Spleen (tissue), 11 donors: Measurements from ENCODE around the gene PLA2G6. TPM values are rescaled to one million over a fixed set of nuclear protein-coding genes. Genes with fewer than 3 reads are reported as not detected.

ENCODE experiments used
- DNase-seq: peaks from one replicate; pipeline ENCODE4 v3.0.0-alpha.2; 2020
- H3K27ac ChIP-seq, 8 donors: fragments of 200-600 bp; sonication (generic) in 7 of 8; 1 replicate in 4 of 8; 2 replicates in 4 of 8; pipeline versions ENCODE4 v1.5.0 to v1.8.0; 2016 to 2021; ENCODE audit warnings: inconsistent platforms in 4 of 8, mild to moderate bottlenecking in 4 of 8, moderate library complexity in 1 of 8
- H3K27me3 ChIP-seq, 7 donors: fragments of 200-600 bp; sonication (generic) in 6 of 7; replicated peaks in 1 of 7; 1 replicate in 4 of 7; 2 replicates in 3 of 7; pipeline versions ENCODE4 v1.5.0 to v1.8.0; 2016 to 2021; ENCODE audit warnings: inconsistent platforms in 3 of 7, mild to moderate bottlenecking in 1 of 7
- H3K36me3 ChIP-seq, 6 donors: fragments of 200-600 bp; sonication (generic) in 5 of 6; 1 replicate in 4 of 6; 2 replicates in 2 of 6; pipeline versions ENCODE4 v1.5.0 to v1.8.0; 2016 to 2021; ENCODE audit warnings: inconsistent platforms in 2 of 6
- H3K4me1 ChIP-seq, 6 donors: fragments of 200-600 bp; sonication (generic) in 5 of 6; 1 replicate in 3 of 6; 2 replicates in 3 of 6; pipeline versions ENCODE4 v1.5.0 to v1.8.0; 2016 to 2021; ENCODE audit warnings: inconsistent platforms in 3 of 6
- H3K4me3 ChIP-seq, 8 donors: fragments of 200-600 bp; sonication (generic) in 7 of 8; 1 replicate in 4 of 8; 2 replicates in 4 of 8; pipeline versions ENCODE4 v1.5.0 to v1.8.0; 2016 to 2021; ENCODE audit warnings: inconsistent platforms in 4 of 8, mild to moderate bottlenecking in 4 of 8, moderate library complexity in 2 of 8
- H3K9me3 ChIP-seq, 8 donors: fragments of 200-600 bp; sonication (generic) in 7 of 8; 1 replicate in 4 of 8; 2 replicates in 4 of 8; pipeline versions ENCODE4 v1.5.0 to v1.8.0; 2016 to 2021; ENCODE audit warnings: inconsistent platforms in 4 of 8
- CTCF ChIP-seq, 11 experiments: fragments of 200-600 bp in 7 of 11; fragments of 450-650 bp in 4 of 11; sonication (generic) in 4 of 11; IDR thresholded peaks in 8 of 11; conservative IDR thresholded peaks in 3 of 11; 1 replicate in 7 of 11; 2 replicates in 4 of 11; pipeline versions ENCODE4 v1.4.0 to v1.8.0; 2016 to 2021; ENCODE audit warnings: antibody characterized with exemption in 11 of 11, inconsistent platforms in 4 of 11, mild to moderate bottlenecking in 1 of 11
- POLR2A ChIP-seq, 3 donors: fragments of 450-650 bp; IDR thresholded peaks; one replicate each; pipeline ENCODE4 v1.5.1; 2017; ENCODE audit warnings: antibody characterized with exemption in 3 of 3, mild to moderate bottlenecking in 1 of 3
- POLR2AphosphoS5 ChIP-seq, 3 donors: sonication (generic); formaldehyde crosslinking; IDR thresholded peaks; one replicate each; pipeline ENCODE4 v1.5.1; 2017; ENCODE audit warnings: antibody characterized with exemption in 3 of 3
- WGBS, 5 donors: extraction: QIAGEN DNeasy Blood & Tissue Kit in 3 of 5; methylation state at CpG; one replicate each; pipeline versions ENCODE4 v1.1.5 to v1.1.7; 2013 to 2018; 5-methylcytosine and 5-hydroxymethylcytosine counted together
- intact Hi-C: fragments of 100-400 bp; cut with DNase I; formaldehyde crosslinking; loops from one replicate; pipeline ENCODE4 v1.15.0; 2023; ENCODE audit warnings: low total_unique reads
- polyA plus RNA-seq, 3 donors: library from polyadenylated mRNA; stranded (reverse); fragments of 200-250 nt; gene quantifications; one replicate each; pipeline ENCODE4 v1.2.1, GENCODE V29; 2013
- total RNA-seq, 7 donors: library from RNA; depleted of rRNA in 3 of 7; stranded (reverse); fragments of >200 nt in 3 of 7; fragmentation: NEBNext Ultra II Directional in 4 of 7; extraction: Animal tissue kit (Norgen Biotek cat#: 25700) in 4 of 7; gene quantifications; one replicate each; pipeline versions ENCODE4 v1.1.0 to v1.2.1, GENCODE V29; 2016 to 2021
- donor health status: healthy with polysubstance abuse.
- donor health status: DM: no; HTN: no; CAD: no; lungs with moderate emphysema.
- donor health status: DM: no; HTN: no; CAD: no.
- donor health status: Bipolar disorder and iron deficiency.
- donor health status: healthy.
- donor health status: DM: no; HTN: no; CAD: no.
- donor health status: DM: yes; HTN: yes; CAD: no.

Gene PLA2G6
- total and polyA plus RNA-seq, 10 donors: 18.1 to 60.9 (median 55.8) TPM

GRCh38 chr22:38097557-38098409, 83.8 kb downstream of the PLA2G6 start:
- TF ChIP-seq POLR2A (IDR thresholded peaks at IDR 0.05) (no peak), POLR2AphosphoS5 (IDR thresholded peaks at IDR 0.05) (no peak), CTCF (IDR thresholded peaks at IDR 0.05 in 8 of 11, conservative IDR thresholded peaks at IDR 0.05 in 3 of 11) (peak in 1 of 11 experiments; percentile 21)
- no peak for DNase-seq
- 59 to 81% (median 73%) methylated on average over 16 to 31 of the region's 32 CpGs for WGBS, 5 donors

GRCh38 chr22:38097058-38097457, 84.6 kb downstream of the PLA2G6 start:
- WGBS, 5 donors: 80 to 94% (median 91%) methylated on average over 15 of the region's 15 CpGs

More at GRCh38 chr22:38097557-38098409, 83.8 kb downstream of the PLA2G6 start:
- Histone ChIP-seq H3K36me3 (peaks cover 0 to 6% (median 0%) of the 10 kb centered on the region in 6 donors), H3K4me1 (peaks cover 0 to 9% (median 0%) of the 10 kb centered on the region in 6 donors), H3K27ac (peak overlapping the region in 2 of 8 donors; percentile 41 to 48), H3K9me3 (no peaks in the 10 kb centered on the region), H3K27me3 (no peaks in the 10 kb centered on the region), H3K4me3 (no peak overlapping the region)
- intact Hi-C loops: no loop called here

GRCh38 chr22:38089474-38089851, 92.2 kb downstream of the PLA2G6 start:
- TF ChIP-seq POLR2A (IDR thresholded peaks at IDR 0.05): no peak
- no peak for TF ChIP-seq CTCF (IDR thresholded peaks at IDR 0.05 in 8 of 11, conservative IDR thresholded peaks at IDR 0.05 in 3 of 11)
- no peak for TF ChIP-seq POLR2AphosphoS5 (IDR thresholded peaks at IDR 0.05)
- Histone ChIP-seq H3K27ac (no peak overlapping the region), H3K9me3 (no peaks in the 10 kb centered on the region), H3K4me1 (peaks cover 0 to 16% (median 6%) of the 10 kb centered on the region in 6 donors), H3K27me3 (peaks cover 0 to 23% (median 19%) of the 10 kb centered on the region in 7 donors), H3K36me3 (peaks cover 0 to 9% (median 0%) of the 10 kb centered on the region in 6 donors), H3K4me3 (peak overlapping the region in 1 of 8 donors; percentile 42)
- intact Hi-C loops: no loop called here
- no peak for DNase-seq
- WGBS, 5 donors: 32 to 78% (median 42%) methylated on average over 11 to 34 of the region's 34 CpGs

More at GRCh38 chr22:38097058-38097457, 84.6 kb downstream of the PLA2G6 start:
- intact Hi-C loops: no loop called here
- peaks cover 0 to 6% (median 0%) of the 10 kb centered on the region in 6 donors for H3K36me3 ChIP-seq
- DNase-seq: no peak
- H3K9me3 ChIP-seq: no peaks in the 10 kb centered on the region
- no peaks in the 10 kb centered on the region for H3K27me3 ChIP-seq
- H3K27ac ChIP-seq: no peak overlapping the region
- peaks cover 0 to 9% (median 0%) of the 10 kb centered on the region in 6 donors for H3K4me1 ChIP-seq
- TF ChIP-seq POLR2AphosphoS5 (IDR thresholded peaks at IDR 0.05): no peak
- no peak for TF ChIP-seq POLR2A (IDR thresholded peaks at IDR 0.05)
- no peak for TF ChIP-seq CTCF (IDR thresholded peaks at IDR 0.05 in 8 of 11, conservative IDR thresholded peaks at IDR 0.05 in 3 of 11)
- H3K4me3 ChIP-seq: no peak overlapping the region
